ENCODE measurements around the gene CHRM4. TPM values are rescaled to one million over a fixed set of nuclear protein-coding genes. Genes with fewer than 3 reads are reported as not detected.
A peak's percentile ranks its signal among the peaks of the same experiment; 100 is the strongest.

The CHRM4 gene
- total and polyA plus RNA-seq, 7 experiments from 2014 or later: 0.15 to 3.5 (median 0.48) TPM; not detected in 2

DNA sequence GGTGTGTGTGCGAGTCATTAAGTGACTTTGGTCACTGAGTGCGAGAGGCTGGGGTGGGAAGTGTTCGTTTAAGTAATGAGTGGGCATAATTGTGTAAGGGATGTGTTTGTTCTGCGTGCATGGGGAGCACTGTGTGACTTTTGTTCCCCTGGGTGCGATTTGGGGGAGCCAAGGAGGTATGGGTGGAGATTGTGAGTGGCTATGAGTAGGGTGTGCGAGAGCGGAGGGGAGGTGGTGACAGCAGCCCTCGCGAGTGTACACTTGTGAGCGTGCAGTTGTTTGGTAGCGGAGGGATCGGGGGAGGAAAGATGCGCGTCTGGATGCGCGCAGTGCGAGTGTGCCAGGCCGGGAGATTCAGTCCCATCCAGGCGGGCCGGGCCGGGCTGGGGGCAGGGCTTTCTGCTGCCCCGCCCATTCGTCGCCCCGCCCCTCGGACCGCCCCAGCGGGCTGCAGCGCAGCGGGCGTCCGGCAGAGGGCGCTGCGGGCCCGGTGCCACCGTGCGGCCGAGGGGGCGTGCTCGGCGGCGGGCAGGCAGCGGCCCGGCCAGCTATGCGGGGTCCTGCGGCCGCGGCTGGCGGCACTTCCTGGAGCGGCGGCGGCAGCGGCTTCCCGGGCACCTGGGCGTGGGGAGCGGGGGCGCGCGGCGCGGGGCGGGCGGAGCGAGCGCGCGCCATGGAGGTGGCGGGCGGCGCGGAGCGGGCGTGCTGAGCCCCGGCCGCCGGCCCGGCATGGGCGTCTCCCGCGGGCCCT, 44.5 kb downstream of the CHRM4 start, which contains the start of gene DGKZ:
Gene DGKZ, plus strand, starts transcription at position 578 of the 751 bp plus-strand sequence. CDS start 197 bp downstream, outside the sequence.
- intact Hi-C loops (cut with micrococcal nuclease): loop anchor here (1.0 to 10.0 kb wide), 19 partner anchors 16 to 1208 kb away; partner anchors contain the start of genes ARHGAP1 (in 2 of the 2), ATG13 (in 2 of the 2), HARBI1 (in 2 of the 2) and PHF21A (in 2 of the 2)
- Histone ChIP-seq H3K27ac (ENCODE audit: low read depth, low read length) (peak within 1 kb of the TSS; percentile 83), H3K4me3 (ENCODE audit: low read length) (peak within 1 kb of the TSS; percentile 91), H3K27me3 (ENCODE audit: control insufficient read depth in 2 of 2, insufficient read depth in 2 of 2, low read length in 2 of 2) (no peaks in the 10 kb centered on the region), H3K36me3 (ENCODE audit: control insufficient read depth in 2 of 3, insufficient read depth in 3 of 3, low read length in 3 of 3) (peaks cover 0 to 14% (median 4%) of the 10 kb centered on the region in 3 experiments), H3K9me3 (ENCODE audit: control insufficient read depth in 2 of 3, low read length in 3 of 3) (no peaks in the 10 kb centered on the region), H3K4me1 (ENCODE audit: control insufficient read depth in 2 of 2, insufficient read depth in 2 of 2, low read length in 2 of 2) (peaks cover 46 to 79% of the 10 kb centered on the region in 2 donors)
- Mint-ChIP-seq H3K4me3 (peak within 1 kb of the TSS; percentile 93 to 97 (median 95)), H3K9me3 (peaks cover 0 to 10% (median 0%) of the 10 kb centered on the region in 11 donors), H3K36me3 (peaks cover 0 to 14% (median 0%) of the 10 kb centered on the region in 5 donors), H3K27ac (peak within 1 kb of the TSS; percentile 89 to 98 (median 94)), H3K4me1 (peaks cover 61 to 85% (median 75%) of the 10 kb centered on the region in 7 donors), H3K27me3 (peaks cover 0 to 3% (median 0%) of the 10 kb centered on the region in 5 donors)
- ATAC-seq (peak; percentile 92), DNase-seq (peak; percentile 85 to 100 (median 96))
- ChIA-PET POLR2A (interaction anchor here (0.6 to 17.3 kb wide), 7 partner anchors 9 to 271 kb away, joined by 3 to 444 read pairs (median 3); partner anchors contain the start of genes ATG13 and MDK), CTCF (interaction anchor here (1.4 to 16.7 kb wide), 3 partner anchors 14 to 31 kb away, joined by 6 to 302 read pairs (median 95); no protein-coding TSS in a partner anchor)

DNA sequence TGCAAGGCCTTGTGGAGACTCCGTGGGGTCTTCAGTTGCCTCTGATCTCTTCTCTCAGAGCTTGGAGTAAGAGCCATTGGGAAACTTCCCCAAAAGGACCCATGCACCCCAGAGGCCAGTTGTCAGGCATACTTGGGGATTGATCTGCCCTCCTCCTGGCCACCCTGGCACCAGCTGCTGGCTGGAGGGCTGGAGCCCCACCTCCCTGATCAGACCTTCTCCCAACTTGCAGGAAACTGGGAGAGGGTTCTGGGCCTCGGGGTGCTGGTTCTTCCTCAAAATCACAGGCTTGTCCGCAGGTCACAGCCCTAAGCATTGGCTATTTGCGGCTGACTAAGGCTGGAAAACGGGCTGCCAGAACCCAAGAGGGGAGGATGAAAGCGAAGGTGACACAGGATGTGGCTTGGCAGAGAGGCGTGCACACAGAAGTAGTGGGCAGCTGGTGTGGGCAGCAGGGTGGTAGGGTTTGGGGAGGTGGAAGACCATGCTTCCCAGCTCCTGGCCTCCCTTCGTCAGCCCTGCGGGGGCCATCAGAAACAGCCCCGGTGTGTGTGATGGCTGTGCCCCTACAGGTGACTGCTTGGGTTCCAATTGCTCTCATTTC, 45.6 kb downstream of the CHRM4 start:
- Mint-ChIP-seq H3K36me3 (peaks cover 0 to 13% (median 0%) of the 10 kb centered on the region in 5 donors), H3K27ac (peak overlapping the region in 8 of 9 donors; percentile 82 to 93 (median 90)), H3K4me1 (peaks cover 61 to 85% (median 75%) of the 10 kb centered on the region in 7 donors), H3K4me3 (peak overlapping the region; percentile 83 to 96 (median 92)), H3K27me3 (peaks cover 0 to 3% (median 0%) of the 10 kb centered on the region in 5 donors), H3K9me3 (peaks cover 0 to 7% (median 0%) of the 10 kb centered on the region in 11 donors)
- Histone ChIP-seq H3K27me3 (ENCODE audit: control insufficient read depth in 2 of 2, insufficient read depth in 2 of 2, low read length in 2 of 2) (no peaks in the 10 kb centered on the region), H3K27ac (ENCODE audit: low read depth, low read length) (peak overlapping the region; percentile 78), H3K4me3 (ENCODE audit: low read length) (peak overlapping the region; percentile 68), H3K9me3 (ENCODE audit: control insufficient read depth in 2 of 3, low read length in 3 of 3) (no peaks in the 10 kb centered on the region), H3K36me3 (ENCODE audit: control insufficient read depth in 2 of 3, insufficient read depth in 3 of 3, low read length in 3 of 3) (peaks cover 0 to 10% (median 4%) of the 10 kb centered on the region in 3 experiments), H3K4me1 (ENCODE audit: control insufficient read depth in 2 of 2, insufficient read depth in 2 of 2, low read length in 2 of 2) (peaks cover 35 to 79% of the 10 kb centered on the region in 2 donors)
- no peak for ATAC-seq
- DNase-seq: peak in 1 of 9 donors; percentile 56
- intact Hi-C loops (cut with micrococcal nuclease): loop anchor here (2.0 to 10.0 kb wide), 11 partner anchors 15 to 1209 kb away; partner anchors contain the start of genes ARFGAP2 (in 1 of the 2), ARHGAP1 (in 1 of the 2), ATG13 (in 1 of the 2) and CELF1 (in 1 of the 2)
- ChIA-PET POLR2A (interaction anchor here (0.6 to 17.3 kb wide), 7 partner anchors 8 to 211 kb away, joined by 3 to 444 read pairs (median 3); no protein-coding TSS in a partner anchor), CTCF (interaction anchor here (0.6 to 16.7 kb wide), 8 partner anchors 13 to 52 kb away, joined by 3 to 302 read pairs (median 4); no protein-coding TSS in a partner anchor)

DNA sequence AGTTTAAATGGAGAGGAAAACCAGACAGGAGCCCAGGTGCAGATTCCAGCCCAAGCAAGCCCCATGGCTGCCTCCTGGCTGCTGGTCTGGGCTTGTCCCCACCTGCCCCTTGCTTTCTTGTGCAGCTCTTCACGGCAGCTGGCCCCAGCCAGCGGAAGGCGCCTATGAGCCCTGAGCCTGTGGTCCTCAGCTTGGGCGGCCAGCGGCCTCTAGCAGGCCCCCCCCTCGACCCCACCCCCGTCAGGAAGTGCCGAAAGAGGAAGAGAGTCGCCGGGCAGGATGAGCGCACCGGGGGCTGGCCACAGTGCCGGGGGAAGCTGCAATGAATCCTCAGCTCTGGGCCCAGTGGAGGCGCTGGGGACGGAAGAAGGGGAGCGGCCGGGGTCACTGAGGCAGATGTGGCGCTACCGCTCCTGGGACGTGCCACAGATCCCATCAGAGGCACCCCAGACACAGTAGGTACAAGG, 46.4 kb downstream of the CHRM4 start:
- peaks cover 0 to 13% (median 0%) of the 10 kb centered on the region in 5 donors for H3K36me3 Mint-ChIP-seq
- peak overlapping the region; percentile 82 to 93 (median 89) for H3K27ac Mint-ChIP-seq
- H3K4me3 Mint-ChIP-seq: peak overlapping the region; percentile 83 to 96 (median 92)
- DNase-seq: no peak
- peak overlapping the region; percentile 78 for H3K27ac ChIP-seq (ENCODE audit: low read depth, low read length)
- H3K27me3 Mint-ChIP-seq: peaks cover 0 to 3% (median 0%) of the 10 kb centered on the region in 5 donors
- ATAC-seq: no peak
- H3K4me3 ChIP-seq (ENCODE audit: low read length): peak overlapping the region; percentile 68
- H3K27me3 ChIP-seq (ENCODE audit: control insufficient read depth in 2 of 2, insufficient read depth in 2 of 2, low read length in 2 of 2): no peaks in the 10 kb centered on the region
- H3K36me3 ChIP-seq (ENCODE audit: control insufficient read depth in 2 of 3, insufficient read depth in 3 of 3, low read length in 3 of 3): peaks cover 0 to 6% (median 0%) of the 10 kb centered on the region in 3 experiments
- peaks cover 62 to 82% (median 75%) of the 10 kb centered on the region in 7 donors for H3K4me1 Mint-ChIP-seq
- H3K4me1 ChIP-seq (ENCODE audit: control insufficient read depth in 2 of 2, insufficient read depth in 2 of 2, low read length in 2 of 2): peaks cover 28 to 77% of the 10 kb centered on the region in 2 donors
- intact Hi-C loops (cut with micrococcal nuclease): loop anchor here (5.0 to 10.0 kb wide), 8 partner anchors 37 to 1210 kb away; partner anchors contain the start of genes ARFGAP2 (in 1 of the 2), ARHGAP1 (in 1 of the 2), ATG13 (in 1 of the 2) and CELF1 (in 1 of the 2)
- ChIA-PET CTCF (interaction anchor here (0.7 to 16.7 kb wide), 10 partner anchors 12 to 105 kb away, joined by 3 to 302 read pairs (median 4); no protein-coding TSS in a partner anchor), POLR2A (interaction anchor here (0.6 to 17.3 kb wide), 7 partner anchors 11 to 866 kb away, joined by 3 to 444 read pairs (median 4); no protein-coding TSS in a partner anchor)
- peaks cover 0 to 7% (median 0%) of the 10 kb centered on the region in 11 donors for H3K9me3 Mint-ChIP-seq
- H3K9me3 ChIP-seq (ENCODE audit: control insufficient read depth in 2 of 3, low read length in 3 of 3): no peaks in the 10 kb centered on the region

DNA sequence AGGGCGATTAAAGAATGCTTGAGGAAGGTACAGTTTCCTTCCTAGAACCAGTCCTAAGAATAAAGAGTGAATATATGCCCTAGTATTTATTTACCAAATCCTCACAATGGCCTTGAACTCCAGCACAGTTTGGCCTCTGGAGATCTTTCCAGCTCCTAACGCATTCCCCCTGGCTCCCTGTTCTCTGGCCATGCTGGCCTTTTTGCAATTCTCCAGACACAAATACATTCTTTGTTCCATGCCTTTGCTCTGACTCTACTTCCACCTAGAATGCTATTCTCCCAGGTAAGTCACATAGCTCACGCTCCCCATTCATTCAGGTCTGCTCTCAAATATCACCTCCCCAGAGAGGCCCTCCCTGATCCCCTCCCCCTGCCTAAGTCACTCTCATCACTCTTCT, 48.1 kb downstream of the CHRM4 start:
- H3K9me3 ChIP-seq (ENCODE audit: control insufficient read depth in 2 of 3, low read length in 3 of 3): no peaks in the 10 kb centered on the region
- H3K9me3 Mint-ChIP-seq: peaks cover 0 to 7% (median 0%) of the 10 kb centered on the region in 11 donors
- peak overlapping the region in 9 of 10 donors; percentile 20 to 96 (median 89) for H3K4me3 Mint-ChIP-seq
- H3K36me3 ChIP-seq (ENCODE audit: control insufficient read depth in 2 of 3, insufficient read depth in 3 of 3, low read length in 3 of 3): peaks cover 0 to 6% (median 0%) of the 10 kb centered on the region in 3 experiments
- peak overlapping the region; percentile 70 for H3K27ac ChIP-seq (ENCODE audit: low read depth, low read length)
- H3K4me3 ChIP-seq (ENCODE audit: low read length): no peak overlapping the region
- intact Hi-C loops (cut with micrococcal nuclease): loop anchor here in 1 of 2 donors (10.0 kb wide), 1 partner anchor 1211 kb away; the partner anchor contains the start of gene CELF1
- DNase-seq: no peak
- H3K27ac Mint-ChIP-seq: peak overlapping the region in 8 of 9 donors; percentile 54 to 90 (median 86)
- ATAC-seq: no peak
- H3K27me3 ChIP-seq (ENCODE audit: control insufficient read depth in 2 of 2, insufficient read depth in 2 of 2, low read length in 2 of 2): no peaks in the 10 kb centered on the region
- ChIA-PET POLR2A (interaction anchor here (1.3 to 17.3 kb wide), 4 partner anchors 10 to 868 kb away, joined by 3 to 444 read pairs (median 117); no protein-coding TSS in a partner anchor), CTCF (interaction anchor here (0.6 to 16.7 kb wide), 9 partner anchors 11 to 268 kb away, joined by 3 to 302 read pairs (median 4); no protein-coding TSS in a partner anchor)
- peaks cover 0 to 4% (median 0%) of the 10 kb centered on the region in 5 donors for H3K36me3 Mint-ChIP-seq
- peaks cover 57 to 85% (median 80%) of the 10 kb centered on the region in 7 donors for H3K4me1 Mint-ChIP-seq
- peaks cover 18 to 79% of the 10 kb centered on the region in 2 donors for H3K4me1 ChIP-seq (ENCODE audit: control insufficient read depth in 2 of 2, insufficient read depth in 2 of 2, low read length in 2 of 2)
- H3K27me3 Mint-ChIP-seq: peaks cover 0 to 3% (median 0%) of the 10 kb centered on the region in 5 donors

DNA sequence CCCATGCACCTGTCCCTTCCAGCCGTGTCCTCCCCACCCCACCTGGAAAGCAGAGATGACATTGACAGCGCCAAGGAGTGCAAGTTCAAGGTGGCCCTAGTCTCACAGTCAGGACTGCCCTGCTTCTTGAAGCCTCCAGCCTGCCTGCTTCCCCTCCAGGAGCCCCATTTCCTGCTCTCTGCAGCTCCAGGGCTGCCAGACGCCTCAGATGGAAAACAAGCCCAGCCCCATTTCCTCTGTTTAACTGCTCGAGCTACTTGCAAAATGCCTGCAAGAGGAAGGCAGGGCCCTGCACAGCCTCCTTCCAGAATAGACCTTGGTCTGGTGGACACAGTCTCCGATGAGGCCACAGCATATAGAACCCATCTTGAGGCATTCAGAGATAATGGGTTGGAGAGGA, 49.3 kb downstream of the CHRM4 start:
- peak overlapping the region; percentile 39 to 93 (median 86) for H3K27ac Mint-ChIP-seq
- ATAC-seq: no peak
- no peaks in the 10 kb centered on the region for H3K36me3 ChIP-seq (ENCODE audit: control insufficient read depth in 2 of 3, insufficient read depth in 3 of 3, low read length in 3 of 3)
- peak overlapping the region; percentile 40 to 93 (median 68) for H3K4me3 Mint-ChIP-seq
- peaks cover 18 to 90% of the 10 kb centered on the region in 2 donors for H3K4me1 ChIP-seq (ENCODE audit: control insufficient read depth in 2 of 2, insufficient read depth in 2 of 2, low read length in 2 of 2)
- no peaks in the 10 kb centered on the region for H3K9me3 ChIP-seq (ENCODE audit: control insufficient read depth in 2 of 3, low read length in 3 of 3)
- peaks cover 0 to 6% (median 0%) of the 10 kb centered on the region in 5 donors for H3K36me3 Mint-ChIP-seq
- ChIA-PET CTCF (interaction anchor here (0.6 to 16.7 kb wide), 7 partner anchors 10 to 47 kb away, joined by 3 to 302 read pairs (median 4); no protein-coding TSS in a partner anchor), POLR2A (interaction anchor here (0.7 to 17.3 kb wide), 6 partner anchors 11 to 1469 kb away, joined by 3 to 444 read pairs (median 4); no protein-coding TSS in a partner anchor)
- peak overlapping the region; percentile 70 for H3K27ac ChIP-seq (ENCODE audit: low read depth, low read length)
- H3K9me3 Mint-ChIP-seq: peaks cover 0 to 7% (median 0%) of the 10 kb centered on the region in 11 donors
- peaks cover 0 to 3% (median 0%) of the 10 kb centered on the region in 5 donors for H3K27me3 Mint-ChIP-seq
- H3K4me1 Mint-ChIP-seq: peaks cover 62 to 98% (median 92%) of the 10 kb centered on the region in 7 donors
- H3K4me3 ChIP-seq (ENCODE audit: low read length): peak overlapping the region; percentile 20
- H3K27me3 ChIP-seq (ENCODE audit: control insufficient read depth in 2 of 2, insufficient read depth in 2 of 2, low read length in 2 of 2): no peaks in the 10 kb centered on the region
- DNase-seq: peak in 6 of 9 donors; percentile 46 to 53 (median 50)
- intact Hi-C loops (cut with micrococcal nuclease): loop anchor here in 1 of 2 donors (10.0 kb wide), 1 partner anchor 1213 kb away; the partner anchor contains the start of gene CELF1
